NCI-H2171 treated with DMSO at 0.1 percent for 48 hours (cell line): Measurements from ENCODE around the gene TFEB.

Experiments
- DNase-seq: peaks from one replicate; lab custom pipeline; 2025; lab: John Stamatoyannopoulos, UW

TFEB gene

GRCh38 chr6:41723530-41724227 lies 11.7 kb downstream of the TFEB start:
- no peak for DNase-seq

GRCh38 chr6:41722969-41723529 lies 12.4 kb downstream of the TFEB start:
- DNase-seq = no peak

GRCh38 chr6:41721414-41721813 lies 14.0 kb downstream of the TFEB start:
- DNase-seq = no peak

GRCh38 chr6:41720783-41721182 lies 14.6 kb downstream of the TFEB start:
- no peak for DNase-seq

GRCh38 chr6:41720262-41720620 lies 15.2 kb downstream of the TFEB start:
- DNase-seq = no peak

GRCh38 chr6:41719436-41720261 lies 15.8 kb downstream of the TFEB start:
- DNase-seq = no peak

GRCh38 chr6:41718828-41719227 lies 16.6 kb downstream of the TFEB start:
- DNase-seq = no peak

GRCh38 chr6:41717392-41717736 lies 18.0 kb downstream of the TFEB start:
- no peak for DNase-seq

- DNase-seq = no peak
Observed at GRCh38 chr6:41716516-41717391, 18.7 kb downstream of the TFEB start.

- no peak for DNase-seq
Observed at GRCh38 chr6:41715795-41716515, 19.5 kb downstream of the TFEB start.

GRCh38 chr6:41714556-41715273 lies 20.7 kb downstream of the TFEB start:
- no peak for DNase-seq

GRCh38 chr6:41713650-41714291 lies 21.6 kb downstream of the TFEB start:
- DNase-seq = no peak

GRCh38 chr6:41713159-41713649 lies 22.2 kb downstream of the TFEB start:
- no peak for DNase-seq

GRCh38 chr6:41712651-41713103 lies 22.7 kb downstream of the TFEB start:
- DNase-seq = no peak

GRCh38 chr6:41711323-41712038 lies 23.9 kb downstream of the TFEB start:
- DNase-seq = no peak

- DNase-seq = no peak
Observed at GRCh38 chr6:41709375-41709774, 26.0 kb downstream of the TFEB start.

- no peak for DNase-seq
Observed at GRCh38 chr6:41708856-41709255, 26.6 kb downstream of the TFEB start.

- DNase-seq = no peak
Observed at GRCh38 chr6:41707565-41708200, 27.7 kb downstream of the TFEB start.
